Endothelial cell of umbilical vein (primary cell): ENCODE data around the gene STIMATE. TPM values are rescaled to one million over a fixed set of nuclear protein-coding genes. Genes with fewer than 3 reads are reported as not detected.

Source experiments
- BruUV-seq: library from RNA; stranded (reverse); fragments of 400-500 nt; replicated peaks from 2 replicates; lab custom pipeline; 2021; lab: Mats Ljungman, UMichigan
- CTCF ChIA-PET: fragments of 300-600, 350-600 bp; sonication (Branson Sonifier 250); formaldehyde crosslinking; loops from one replicate; lab custom pipeline; 2021; ENCODE audit warnings: antibody characterized with exemption, inconsistent platforms; lab: Charles Lee
- POLR2A ChIA-PET: fragments of 300-600, 350-600 bp; sonication (Branson Sonifier 250); formaldehyde crosslinking; loops from one replicate; lab custom pipeline; 2021; ENCODE audit warnings: antibody characterized with exemption, inconsistent platforms; lab: Charles Lee
- DNase-seq: peaks from one replicate; pipeline ENCODE4 v3.0.0-alpha.2; 2011; ENCODE audit warnings: low read depth, low spot score
- FAIRE-seq: peaks from 2 replicates; lab custom pipeline; 2011; peaks lifted over from hg19 to GRCh38; lab: Jason Lieb, UNC
- H2AFZ ChIP-seq: 2 replicates; pipeline ENCODE4 v1.6.0; 2012; ENCODE audit warnings: low read depth, low read length, control low read depth, inconsistent platforms
- H3K27ac ChIP-seq: 2 replicates; pipeline ENCODE4 v1.5.1; 2011; ENCODE audit warnings: low read depth, mild to moderate bottlenecking, control low read depth, low read length, moderate library complexity; ENCODE audit not compliant: insufficient read depth
- H3K27me3 ChIP-seq, 2 experiments: 2 replicates each; pipeline versions ENCODE4 v1.6.0 to v1.6.1; 2011; ENCODE audit warnings: low read length in 2 of 2, mixed read lengths in 1 of 2; ENCODE audit not compliant: control insufficient read depth in 2 of 2, insufficient read depth in 2 of 2
- H3K36me3 ChIP-seq, 2 experiments: 2 replicates in 1 of 2; 3 replicates in 1 of 2; pipeline ENCODE4 v1.5.1; 2011; ENCODE audit warnings: low read length in 2 of 2, mild to moderate bottlenecking in 1 of 2, moderate library complexity in 1 of 2; ENCODE audit not compliant: control insufficient read depth in 2 of 2, insufficient read depth in 2 of 2; ENCODE audit errors: extremely low read depth in 1 of 2
- H3K4me1 ChIP-seq: 3 replicates; pipeline ENCODE4 v1.5.1; 2011; ENCODE audit warnings: mild to moderate bottlenecking, low read length; ENCODE audit not compliant: control insufficient read depth, insufficient read depth; ENCODE audit errors: extremely low read depth
- H3K4me2 ChIP-seq: 2 replicates; pipeline ENCODE4 v1.6.1; 2011; ENCODE audit warnings: low read length, control low read depth, mixed read lengths; ENCODE audit not compliant: insufficient read depth
- H3K4me3 ChIP-seq, 3 experiments: fragments of 200-600 bp in 1 of 3; sonication (generic), shearing (Covaris generic) in 1 of 3; replicated peaks in 1 of 3; 2 replicates each; pipeline ENCODE4 v1.5.1; 2011 to 2016; ENCODE audit warnings: control low read depth in 3 of 3, low read length in 3 of 3, mild to moderate bottlenecking in 2 of 3, inconsistent platforms in 1 of 3, low read depth in 1 of 3, moderate library complexity in 1 of 3; ENCODE audit not compliant: insufficient read depth in 1 of 3
- H3K79me2 ChIP-seq: 2 replicates; pipeline ENCODE4 v1.6.0; 2012; ENCODE audit warnings: low read length, inconsistent platforms; ENCODE audit not compliant: control insufficient read depth, insufficient read depth
- H3K9ac ChIP-seq: replicated peaks from 2 replicates; pipeline ENCODE3; 2011; ENCODE audit warnings: low read length, control low read depth; ENCODE audit not compliant: insufficient read depth; ENCODE audit errors: extremely low read depth
- H3K9me1 ChIP-seq: replicated peaks from 3 replicates; pipeline ENCODE4 v1.6.0; 2011; ENCODE audit warnings: mild to moderate bottlenecking, low read length; ENCODE audit not compliant: control insufficient read depth, insufficient read depth; ENCODE audit errors: extremely low read depth
- H3K9me3 ChIP-seq: replicated peaks from 2 replicates; pipeline ENCODE4 v1.5.1; 2012; ENCODE audit warnings: low read length, inconsistent platforms; ENCODE audit not compliant: control insufficient read depth, insufficient read depth
- H4K20me1 ChIP-seq: replicated peaks from 2 replicates; pipeline ENCODE3; 2011; ENCODE audit warnings: mild to moderate bottlenecking, low read length; ENCODE audit not compliant: control insufficient read depth, insufficient read depth; ENCODE audit errors: extremely low read depth
- CTCF ChIP-seq, 2 donors: IDR thresholded peaks; 1 replicate in 1 of 2; 2 replicates in 1 of 2; pipeline ENCODE4 v1.5.1; 2011; ENCODE audit warnings: low read length in 2 of 2, mild to moderate bottlenecking in 2 of 2, moderate library complexity in 2 of 2, control low read depth in 1 of 2, inconsistent platforms in 1 of 2, low read depth in 1 of 2; ENCODE audit not compliant: insufficient read depth in 1 of 2; ENCODE audit errors: extremely low read depth in 1 of 2
- EZH2 ChIP-seq: IDR thresholded peaks from 2 replicates; pipeline ENCODE4 v1.6.1; 2012; ENCODE audit warnings: borderline replicate concordance, low read depth, mild to moderate bottlenecking, moderate library complexity, low read length, inconsistent platforms; ENCODE audit not compliant: severe bottlenecking
- FOS ChIP-seq: IDR thresholded peaks from 2 replicates; pipeline ENCODE4 v1.6.1; 2011; ENCODE audit warnings: mild to moderate bottlenecking, low read length, moderate library complexity, borderline replicate concordance; ENCODE audit not compliant: insufficient read depth
- GATA2 ChIP-seq: IDR thresholded peaks from 2 replicates; pipeline ENCODE4 v1.7.0; 2011; ENCODE audit warnings: low read depth, mild to moderate bottlenecking, moderate library complexity, mixed read lengths, low read length; ENCODE audit not compliant: insufficient read length, insufficient read depth
- JUN ChIP-seq: IDR thresholded peaks from 2 replicates; pipeline ENCODE4 v1.6.1; 2011; ENCODE audit warnings: borderline replicate concordance, low read depth; ENCODE audit not compliant: insufficient read length, insufficient read depth
- MAX ChIP-seq: IDR thresholded peaks from 2 replicates; pipeline ENCODE4 v1.6.1; 2011; ENCODE audit not compliant: insufficient read depth, insufficient read length
- MYC ChIP-seq: IDR thresholded peaks from one replicate; pipeline ENCODE4 v1.6.1; 2011; ENCODE audit warnings: mild to moderate bottlenecking, low read depth, low read length
- POLR2A ChIP-seq: IDR thresholded peaks from 2 replicates; pipeline ENCODE4 v1.6.1; 2012; ENCODE audit warnings: low read depth, mild to moderate bottlenecking, control low read depth, low read length
- POLR2AphosphoS5 ChIP-seq: IDR thresholded peaks from 2 replicates; pipeline ENCODE4 v1.6.1; 2012; ENCODE audit warnings: low read depth, mild to moderate bottlenecking, control low read depth, low read length, moderate library complexity; ENCODE audit not compliant: insufficient read depth
- dilution Hi-C: fragments of 300-500 bp; cut with MboI; formaldehyde crosslinking; loops from one replicate; pipeline ENCODE4 v1.15.0; 2019; ENCODE audit warnings: low sequenced_read_pairs; ENCODE audit not compliant: extremely low pct_ligation_motif_present
- intact Hi-C: fragments of 100-400 bp; cut with micrococcal nuclease; formaldehyde crosslinking; loops from one replicate; pipeline ENCODE4 v1.10.0; 2022
- polyA plus RNA-seq, 4 experiments: library from polyadenylated mRNA; depleted of rRNA in 3 of 4; stranded (reverse) in 3 of 4; unstranded in 1 of 4; fragments of >200 nt; gene quantifications; 2 replicates each; pipeline versions ENCODE4 v1.2.1 to v1.2.3, GENCODE V29; 2011 to 2012; ENCODE audit warnings: missing spikeins in 1 of 4
- total RNA-seq: library from RNA; stranded (reverse); gene quantifications from 2 replicates; pipeline ENCODE4 v1.2.3, GENCODE V29; 2021

The STIMATE gene
- total and polyA plus RNA-seq, 2 donors (not counting 3 experiments of a cell fraction or from before 2014, with no cell fraction given) = 18.2 to 24.0 TPM

- Histone ChIP-seq H3K27me3 (no peaks in the 10 kb centered on the region), H3K9me1 (no peaks in the 10 kb centered on the region), H2AFZ (no peak overlapping the region), H3K9me3 (no peaks in the 10 kb centered on the region), H3K4me3 (no peak overlapping the region), H3K36me3 (peaks cover 0 to 5% of the 10 kb centered on the region in 2 experiments), H3K27ac (no peak overlapping the region), H3K9ac (no peak overlapping the region), H3K4me2 (no peak overlapping the region), H3K4me1 (no peaks in the 10 kb centered on the region), H4K20me1 (no peaks in the 10 kb centered on the region), H3K79me2 (no peaks in the 10 kb centered on the region)
- DNase-seq (peak; percentile 39), FAIRE-seq (no peak)
- intact Hi-C loops = loop anchor here (1.0 kb wide), 2 partner anchors 83 to 221 kb away; no protein-coding TSS in a partner anchor
- CTCF ChIA-PET = interaction anchor here (1.0 to 2.1 kb wide), 4 partner anchors 9 to 220 kb away, joined by 3 to 7 read pairs (median 4); no protein-coding TSS in a partner anchor
- POLR2A ChIA-PET = no interaction called here
- dilution Hi-C loops = no loop called here
- TF ChIP-seq POLR2A (no peak), CTCF (IDR thresholded peaks at IDR 0.05; ENCODE audit: extremely low read depth in 1 of 2, insufficient read depth in 1 of 2, low read depth in 1 of 2, low read length in 2 of 2) (peak; percentile 34 to 56)
- no TSS peak for BruUV-seq
Measured at GRCh38 chr3:52851348-52851747, 46.0 kb downstream of the STIMATE start.

- peaks cover 0 to 5% of the 10 kb centered on the region in 2 experiments for H3K36me3 ChIP-seq
- H3K9ac ChIP-seq = no peak overlapping the region
- no peak overlapping the region for H3K4me2 ChIP-seq
- H3K27me3 ChIP-seq = no peaks in the 10 kb centered on the region
- no TSS peak for BruUV-seq
- H2AFZ ChIP-seq = no peak overlapping the region
- no peak overlapping the region for H3K27ac ChIP-seq
- no peaks in the 10 kb centered on the region for H3K79me2 ChIP-seq
- ChIA-PET CTCF (interaction anchor here (1.1 to 2.1 kb wide), 3 partner anchors 11 to 51 kb away, joined by 3 to 7 read pairs (median 6); no protein-coding TSS in a partner anchor), POLR2A (no interaction called here)
- DNase-seq (no peak), FAIRE-seq (no peak)
- H3K4me1 ChIP-seq = no peaks in the 10 kb centered on the region
- no peak overlapping the region for H3K4me3 ChIP-seq
- intact Hi-C loops = no loop called here
- no peaks in the 10 kb centered on the region for H3K9me3 ChIP-seq
- H3K9me1 ChIP-seq = no peaks in the 10 kb centered on the region
- dilution Hi-C loops = no loop called here
- H4K20me1 ChIP-seq = no peaks in the 10 kb centered on the region
- TF ChIP-seq EZH2 = no peak
- TF ChIP-seq JUN = no peak
- TF ChIP-seq FOS = no peak
- TF ChIP-seq POLR2A = no peak
- no peak for TF ChIP-seq MAX
- no peak for TF ChIP-seq MYC
- no peak for TF ChIP-seq POLR2AphosphoS5
- TF ChIP-seq GATA2 = no peak
- TF ChIP-seq CTCF (IDR thresholded peaks at IDR 0.05; ENCODE audit: extremely low read depth in 1 of 2, insufficient read depth in 1 of 2, low read depth in 1 of 2, low read length in 2 of 2) = no peak
Measured at GRCh38 chr3:52849656-52850055, 47.7 kb downstream of the STIMATE start.
